ENCODE results near the gene TTF2. TPM values are rescaled to one million over a fixed set of nuclear protein-coding genes. Genes with fewer than 3 reads are reported as not detected.

TTF2 gene
- total and polyA plus RNA-seq, 7 donors: 3.6 to 19.3 (median 8.6) TPM

DNA sequence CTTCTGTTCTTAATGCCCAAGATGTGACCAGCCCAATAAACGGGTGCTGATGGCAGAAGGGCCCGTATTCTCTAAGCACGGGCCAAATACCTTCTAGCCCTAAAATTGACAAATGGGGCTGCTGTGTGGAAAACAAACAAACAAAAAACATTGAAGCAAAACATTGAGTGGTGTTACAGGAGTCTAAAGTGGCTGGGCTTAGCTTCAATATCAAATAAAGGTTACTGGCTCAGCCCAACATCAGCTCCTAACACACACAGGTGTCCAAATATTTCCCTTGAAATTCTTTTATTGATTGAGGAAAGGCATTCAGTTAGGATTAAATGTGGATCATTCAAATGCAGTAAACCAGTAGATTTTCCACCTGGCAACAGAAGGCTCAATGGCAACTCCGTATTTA lies 13.3 kb upstream of the TTF2 start:
- 86 to 94% methylated on average over 4 of the region's 4 CpGs for WGBS, 2 donors
- DNase-seq: no peak
- Histone ChIP-seq H3K9me3 (no peaks in the 10 kb centered on the region), H3K4me1 (peaks cover 0 to 9% (median 3%) of the 10 kb centered on the region in 4 donors), H3K27me3 (no peaks in the 10 kb centered on the region), H3K4me3 (no peak overlapping the region), H3K36me3 (no peaks in the 10 kb centered on the region), H3K27ac (no peak overlapping the region)
- intact Hi-C loops (cut with DNase I): no loop called here
- no peak for TF ChIP-seq POLR2A (IDR thresholded peaks at IDR 0.05)
- TF ChIP-seq EP300 (IDR thresholded peaks at IDR 0.05): no peak
- TF ChIP-seq CTCF (IDR thresholded peaks at IDR 0.05): no peak
- TF ChIP-seq POLR2AphosphoS5 (IDR thresholded peaks at IDR 0.05): no peak

GRCh38 chr1:117047271-117047670 lies 12.9 kb upstream of the TTF2 start:
- Histone ChIP-seq H3K4me1 (peaks cover 0 to 12% (median 7%) of the 10 kb centered on the region in 4 donors), H3K27me3 (no peaks in the 10 kb centered on the region), H3K4me3 (no peak overlapping the region), H3K36me3 (no peaks in the 10 kb centered on the region), H3K9me3 (no peaks in the 10 kb centered on the region), H3K27ac (no peak overlapping the region)
- TF ChIP-seq POLR2A (IDR thresholded peaks at IDR 0.05) (no peak), CTCF (IDR thresholded peaks at IDR 0.05) (no peak), EP300 (IDR thresholded peaks at IDR 0.05) (no peak), POLR2AphosphoS5 (IDR thresholded peaks at IDR 0.05) (no peak)
- 88 to 94% methylated on average over 2 of the region's 2 CpGs for WGBS, 2 donors
- no peak for DNase-seq
- intact Hi-C loops (cut with DNase I): no loop called here

GRCh38 chr1:117049857-117050256 lies 10.3 kb upstream of the TTF2 start:
- Histone ChIP-seq H3K4me1 (peaks cover 0 to 12% (median 7%) of the 10 kb centered on the region in 4 donors), H3K27me3 (no peaks in the 10 kb centered on the region), H3K4me3 (no peak overlapping the region), H3K36me3 (no peaks in the 10 kb centered on the region), H3K9me3 (no peaks in the 10 kb centered on the region), H3K27ac (no peak overlapping the region)
- intact Hi-C loops (cut with DNase I): loop anchor here (5.0 kb wide), 1 partner anchor 63 kb away; no protein-coding TSS in a partner anchor
- 74 to 88% methylated on average over 5 of the region's 5 CpGs for WGBS, 2 donors
- TF ChIP-seq CTCF (IDR thresholded peaks at IDR 0.05): no peak
- no peak for TF ChIP-seq POLR2A (IDR thresholded peaks at IDR 0.05)
- no peak for TF ChIP-seq EP300 (IDR thresholded peaks at IDR 0.05)
- TF ChIP-seq POLR2AphosphoS5 (IDR thresholded peaks at IDR 0.05): no peak
- DNase-seq: no peak

GRCh38 chr1:117051224-117052064 lies 8.7 kb upstream of the TTF2 start:
- no peaks in the 10 kb centered on the region for H3K36me3 ChIP-seq
- intact Hi-C loops (cut with DNase I): loop anchor here (5.0 kb wide), 1 partner anchor 64 kb away; no protein-coding TSS in a partner anchor
- TF ChIP-seq CTCF (IDR thresholded peaks at IDR 0.05) (no peak), EP300 (IDR thresholded peaks at IDR 0.05) (no peak), POLR2AphosphoS5 (IDR thresholded peaks at IDR 0.05) (no peak), POLR2A (IDR thresholded peaks at IDR 0.05) (no peak)
- H3K27ac ChIP-seq: peak overlapping the region; percentile 1 to 58 (median 40)
- H3K4me3 ChIP-seq: peak overlapping the region in 3 of 4 donors; percentile 12 to 29 (median 14)
- DNase-seq: no peak
- WGBS, 2 donors: 7 to 19% methylated on average over 8 of the region's 8 CpGs
- no peaks in the 10 kb centered on the region for H3K27me3 ChIP-seq
- peaks cover 0 to 12% (median 7%) of the 10 kb centered on the region in 4 donors for H3K4me1 ChIP-seq
- H3K9me3 ChIP-seq: no peaks in the 10 kb centered on the region

All from sigmoid colon (tissue), 7 donors.